Brain microvascular endothelial cell (primary cell): ENCODE results near the gene SLC35G6.
A peak's percentile ranks its signal among the peaks of the same experiment; 100 is the strongest.
"Not testable (repeated sequence)": the region's sequence is repeated elsewhere in the genome, so short reads cannot be mapped to it uniquely, and the experiment has no call there.

ENCODE experiments used
- DNase-seq: peaks from one replicate; pipeline ENCODE4 v3.0.0-alpha.2; 2020
- H3K27ac ChIP-seq: fragments of 250-450 bp; sonication (Bioruptor Pico); 2 replicates; pipeline ENCODE4 v1.5.1; 2020; ENCODE audit warnings: mild to moderate bottlenecking, moderate library complexity
- H3K27me3 ChIP-seq: fragments of 250-450 bp; sonication (Bioruptor Pico); replicated peaks from 2 replicates; pipeline ENCODE4 v1.5.1; 2020; ENCODE audit warnings: mild to moderate bottlenecking
- H3K36me3 ChIP-seq: fragments of 250-450 bp; sonication (Bioruptor Pico); replicated peaks from 2 replicates; pipeline ENCODE4 v1.5.1; 2020; ENCODE audit warnings: mild to moderate bottlenecking
- H3K4me3 ChIP-seq: 2 replicates; pipeline ENCODE4 v1.5.1; 2011; ENCODE audit warnings: low read depth, mild to moderate bottlenecking, control low read depth, low read length, moderate library complexity
- in situ Hi-C: cut with HindIII; loops from 2 replicates; pipeline ENCODE4 v1.10.0; 2017; ENCODE audit warnings: low sequenced_read_pairs, low pct_ligation_motif_present
- TF ChIP-seq, protein P1 (sequence below): IDR thresholded peaks from 2 replicates; pipeline ENCODE4 v1.5.1; 2011; ENCODE audit warnings: low read depth, mild to moderate bottlenecking, moderate library complexity, low read length, control low read depth, inconsistent platforms; ENCODE audit errors: missing control alignments

The SLC35G6 gene

DNA sequence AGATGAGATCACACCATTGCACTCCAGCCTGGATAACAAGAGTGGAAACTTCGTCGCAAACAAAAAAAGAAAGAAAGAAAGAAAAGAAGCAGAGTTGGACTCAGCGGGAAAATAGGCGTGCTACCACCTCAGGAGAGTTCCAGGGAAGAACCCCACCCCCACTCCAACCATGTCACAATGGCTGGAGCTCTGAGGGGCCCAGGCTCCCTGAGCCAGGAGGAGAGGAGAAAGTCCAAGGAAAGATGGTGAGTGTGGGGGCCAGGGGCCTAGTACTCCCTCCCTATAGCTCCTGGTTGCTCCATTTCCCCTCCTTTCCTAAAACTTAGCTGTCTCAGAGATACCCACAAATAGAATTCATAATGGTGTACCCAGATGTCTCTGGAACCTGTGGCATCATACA, at the start of gene SLC35G6:
Gene SLC35G6 (plus strand): TSS at position 172 of the 400 bp plus-strand sequence. CDS start 71 bp downstream, at position 243.
- H3K4me3 ChIP-seq, H3K27me3 ChIP-seq, DNase-seq, H3K27ac ChIP-seq, H3K36me3 ChIP-seq, in situ Hi-C loops: not testable (repeated sequence)

DNA sequence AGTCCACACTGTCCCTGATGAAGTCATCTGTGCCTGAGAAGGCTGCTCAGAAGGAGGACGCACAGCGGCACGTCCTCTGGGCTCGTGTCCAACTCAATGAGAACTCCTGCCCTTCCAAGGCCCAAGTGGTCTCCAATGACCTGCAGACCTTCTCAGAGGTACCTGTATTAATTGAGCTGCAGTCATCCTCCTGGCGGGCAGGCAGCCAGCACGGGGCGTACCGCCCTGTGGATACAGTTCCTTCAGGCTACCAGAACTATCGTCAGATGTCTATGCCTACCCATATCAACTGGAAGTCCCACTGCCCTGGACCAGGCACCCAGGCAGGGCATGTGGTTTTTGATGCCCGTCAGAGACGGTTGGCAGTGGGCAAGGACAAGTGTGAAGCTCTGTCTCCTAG, 49.0 kb upstream of the SLC35G6 start:
- no peaks in the 10 kb centered on the region for H3K36me3 ChIP-seq
- no peak overlapping the region for H3K4me3 ChIP-seq
- no peak for DNase-seq
- in situ Hi-C loops: no loop called here
- TF ChIP-seq, protein P1, sequence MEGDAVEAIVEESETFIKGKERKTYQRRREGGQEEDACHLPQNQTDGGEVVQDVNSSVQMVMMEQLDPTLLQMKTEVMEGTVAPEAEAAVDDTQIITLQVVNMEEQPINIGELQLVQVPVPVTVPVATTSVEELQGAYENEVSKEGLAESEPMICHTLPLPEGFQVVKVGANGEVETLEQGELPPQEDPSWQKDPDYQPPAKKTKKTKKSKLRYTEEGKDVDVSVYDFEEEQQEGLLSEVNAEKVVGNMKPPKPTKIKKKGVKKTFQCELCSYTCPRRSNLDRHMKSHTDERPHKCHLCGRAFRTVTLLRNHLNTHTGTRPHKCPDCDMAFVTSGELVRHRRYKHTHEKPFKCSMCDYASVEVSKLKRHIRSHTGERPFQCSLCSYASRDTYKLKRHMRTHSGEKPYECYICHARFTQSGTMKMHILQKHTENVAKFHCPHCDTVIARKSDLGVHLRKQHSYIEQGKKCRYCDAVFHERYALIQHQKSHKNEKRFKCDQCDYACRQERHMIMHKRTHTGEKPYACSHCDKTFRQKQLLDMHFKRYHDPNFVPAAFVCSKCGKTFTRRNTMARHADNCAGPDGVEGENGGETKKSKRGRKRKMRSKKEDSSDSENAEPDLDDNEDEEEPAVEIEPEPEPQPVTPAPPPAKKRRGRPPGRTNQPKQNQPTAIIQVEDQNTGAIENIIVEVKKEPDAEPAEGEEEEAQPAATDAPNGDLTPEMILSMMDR: no peak
- no peaks in the 10 kb centered on the region for H3K27me3 ChIP-seq
- no peak overlapping the region for H3K27ac ChIP-seq

DNA sequence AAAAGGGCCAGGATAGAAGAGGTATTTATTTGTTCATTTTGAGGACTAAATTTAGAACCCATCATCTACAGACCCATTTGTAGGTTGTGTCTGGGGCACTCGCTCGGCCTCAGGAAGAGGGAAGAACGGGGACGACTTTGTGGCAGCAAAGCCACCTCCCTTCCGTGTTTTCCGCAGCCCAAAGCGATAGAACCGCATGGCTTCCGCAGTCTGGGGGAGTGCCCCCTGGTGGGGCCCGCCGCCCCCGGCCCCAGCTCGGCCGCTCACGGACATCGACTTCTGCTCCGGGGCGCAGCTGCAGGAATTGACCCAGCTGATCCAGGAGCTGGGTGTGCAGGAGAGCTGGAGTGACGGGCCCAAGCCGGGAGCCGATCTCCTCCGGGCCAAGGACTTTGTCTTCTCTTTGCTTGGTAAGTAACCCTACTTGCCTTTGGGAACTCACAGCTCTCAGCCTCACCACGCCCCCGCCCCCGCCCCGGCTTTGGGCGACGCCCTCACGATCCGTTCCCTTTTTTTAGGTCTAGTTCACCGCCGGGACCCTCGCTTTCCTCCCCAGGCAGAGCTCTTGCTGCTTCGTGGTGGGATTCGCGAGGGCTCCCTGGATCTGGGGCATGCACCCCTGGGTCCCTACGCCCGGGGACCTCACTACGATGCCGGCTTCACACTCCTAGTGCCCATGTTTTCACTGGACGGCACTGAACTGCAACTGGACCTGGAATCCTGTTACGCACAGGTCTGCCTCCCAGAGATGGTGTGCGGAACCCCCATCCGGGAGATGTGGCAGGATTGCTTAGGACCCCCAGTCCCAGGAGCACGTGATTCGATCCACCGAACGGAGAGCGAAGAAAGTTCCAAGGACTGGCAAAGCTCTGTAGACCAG, 45.3 kb upstream of the SLC35G6 start:
- TF ChIP-seq, protein P1: peak; percentile 22
- peaks cover 23% of the 10 kb centered on the region for H3K27me3 ChIP-seq
- in situ Hi-C loops: no loop called here
- H3K27ac ChIP-seq: no peak overlapping the region
- DNase-seq: no peak
- peak overlapping the region; percentile 58 for H3K4me3 ChIP-seq
- no peaks in the 10 kb centered on the region for H3K36me3 ChIP-seq

DNA sequence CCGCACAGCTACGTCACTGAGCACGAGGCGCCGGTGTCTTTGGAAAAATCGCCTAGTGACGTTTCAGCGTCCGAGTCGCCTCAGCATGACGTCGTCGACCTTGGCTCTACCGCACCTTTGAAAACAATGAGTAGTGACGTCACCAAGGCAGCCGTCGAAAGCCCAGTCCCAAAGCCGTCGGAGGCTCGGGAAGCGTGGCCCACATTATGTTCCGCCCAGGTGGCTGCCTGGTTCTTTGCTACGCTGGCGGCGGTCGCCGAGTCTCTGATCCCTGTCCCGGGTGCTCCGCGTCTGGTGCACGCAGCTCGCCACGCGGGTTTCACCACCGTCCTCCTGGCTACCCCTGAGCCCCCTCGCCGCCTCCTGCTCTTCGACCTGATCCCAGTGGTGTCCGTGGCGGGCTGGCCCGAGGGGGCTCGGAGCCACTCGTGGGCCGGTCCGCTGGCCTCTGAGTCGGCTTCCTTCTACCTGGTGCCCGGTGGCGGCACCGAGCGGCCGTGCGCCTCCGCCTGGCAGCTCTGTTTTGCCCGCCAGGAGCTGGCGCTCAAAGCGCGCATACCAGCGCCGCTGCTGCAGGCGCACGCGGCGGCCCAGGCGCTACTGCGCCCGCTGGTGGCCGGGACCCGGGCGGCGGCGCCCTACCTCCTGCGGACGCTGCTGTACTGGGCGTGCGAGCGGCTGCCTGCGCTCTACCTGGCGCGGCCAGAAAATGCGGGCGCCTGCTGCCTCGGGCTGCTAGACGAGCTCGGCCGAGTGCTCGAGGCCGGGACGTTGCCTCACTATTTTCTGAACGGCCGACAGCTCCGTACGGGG, 44.5 kb upstream of the SLC35G6 start:
- peak overlapping the region; percentile 39 for H3K4me3 ChIP-seq
- TF ChIP-seq, protein P1: peak; percentile 44
- H3K27me3 ChIP-seq: peaks cover 23% of the 10 kb centered on the region
- H3K36me3 ChIP-seq: no peaks in the 10 kb centered on the region
- in situ Hi-C loops: no loop called here
- no peak for DNase-seq
- H3K27ac ChIP-seq: no peak overlapping the region

- in situ Hi-C loops: no loop called here
- TF ChIP-seq, protein P1: no peak
- DNase-seq: no peak
- Histone ChIP-seq H3K27me3 (peaks cover 23% of the 10 kb centered on the region), H3K4me3 (peak overlapping the region; percentile 39), H3K36me3 (no peaks in the 10 kb centered on the region), H3K27ac (no peak overlapping the region)
These were observed 43.8 kb upstream of the SLC35G6 start for GRCh38 chr17:7437369-7437863.
